Psoas muscle (tissue), 8 donors: ENCODE results near the gene PCDHGA5. TPM values are rescaled to one million over a fixed set of nuclear protein-coding genes. Genes with fewer than 3 reads are reported as not detected.

Source experiments
- ATAC-seq, 4 donors: fragments of 200-7000 bp; cut with Tn5 transposase; one replicate each; pipeline ENCODE4 v1.9.1; 2020; ENCODE audit warnings: moderate library complexity in 3 of 4, mild to moderate bottlenecking in 2 of 4
- DNase-seq, 2 donors: peaks; one replicate each; pipeline ENCODE4 v3.0.0-alpha.2; 2020
- H3K27ac ChIP-seq: fragments of 200-600 bp; one replicate; pipeline ENCODE4 v1.8.0; 2022
- H3K27me3 ChIP-seq, 3 donors: fragments of 200-600 bp in 1 of 3; one replicate each; pipeline versions ENCODE4 v1.6.1 to v1.8.0; 2013 to 2022; ENCODE audit warnings: low read length in 2 of 3, mild to moderate bottlenecking in 2 of 3, moderate library complexity in 1 of 3; ENCODE audit not compliant: insufficient read depth in 3 of 3
- H3K36me3 ChIP-seq, 2 donors: fragments of 200-600 bp in 1 of 2; one replicate each; pipeline versions ENCODE4 v1.6.1 to v1.8.0; 2013 to 2022; ENCODE audit warnings: low read depth in 1 of 2, mild to moderate bottlenecking in 1 of 2, moderate library complexity in 1 of 2; ENCODE audit not compliant: insufficient read depth in 1 of 2
- H3K4me1 ChIP-seq: fragments of 200-600 bp; one replicate; pipeline ENCODE4 v1.8.0; 2022
- H3K4me3 ChIP-seq: fragments of 200-600 bp; one replicate; pipeline ENCODE4 v1.8.0; 2022; ENCODE audit warnings: mild to moderate bottlenecking
- H3K9me3 ChIP-seq: fragments of 200-600 bp; one replicate; pipeline ENCODE4 v1.8.0; 2022
- WGBS, 3 donors: extraction: QIAGEN DNeasy Blood & Tissue Kit; methylation state at CpG; one replicate each; pipeline versions ENCODE4 v1.1.6 to v1.1.7; 2013; 5-methylcytosine and 5-hydroxymethylcytosine counted together
- intact Hi-C, 2 donors: fragments of 100-400 bp; cut with DNase I; formaldehyde crosslinking; loops; one replicate each; pipeline versions ENCODE4 v1.11.0 to v1.14.2; 2022
- polyA plus RNA-seq, 3 donors: library from polyadenylated mRNA; stranded (reverse); fragments of 200-250 nt; gene quantifications; one replicate each; pipeline ENCODE4 v1.2.3, GENCODE V29; 2013
- total RNA-seq, 4 donors: library from RNA; stranded (reverse); fragmentation: NEBNext Ultra II Directional in 2 of 4; extraction: Animal tissue kit (Norgen Biotek cat#: 25700) in 2 of 4; gene quantifications; one replicate each; pipeline versions ENCODE4 v1.2.1 to v1.2.4, GENCODE V29; 2021 to 2023
- TF ChIP-seq, protein P1 (sequence below): fragments of 200-600 bp; IDR thresholded peaks from one replicate; pipeline ENCODE4 v1.8.0; 2022; ENCODE audit warnings: antibody characterized with exemption
- donor health status: healthy with polysubstance abuse.
- donor health status: DM: no; HTN: no; CAD: no; lungs with moderate emphysema.
- donor health status: Bipolar disorder and iron deficiency.
- donor health status: healthy.
- donor health status: DM: yes; HTN: yes; CAD: no.
- donor health status: DM: no; HTN: no; CAD: no.
- donor health status: DM: no; HTN: no; CAD: no.
- donor health status: DM: yes; HTN: yes; CAD: no.

The PCDHGA5 gene
- total and polyA plus RNA-seq, 7 donors, result 0.07 to 2.0 (median 0.84) TPM

DNA sequence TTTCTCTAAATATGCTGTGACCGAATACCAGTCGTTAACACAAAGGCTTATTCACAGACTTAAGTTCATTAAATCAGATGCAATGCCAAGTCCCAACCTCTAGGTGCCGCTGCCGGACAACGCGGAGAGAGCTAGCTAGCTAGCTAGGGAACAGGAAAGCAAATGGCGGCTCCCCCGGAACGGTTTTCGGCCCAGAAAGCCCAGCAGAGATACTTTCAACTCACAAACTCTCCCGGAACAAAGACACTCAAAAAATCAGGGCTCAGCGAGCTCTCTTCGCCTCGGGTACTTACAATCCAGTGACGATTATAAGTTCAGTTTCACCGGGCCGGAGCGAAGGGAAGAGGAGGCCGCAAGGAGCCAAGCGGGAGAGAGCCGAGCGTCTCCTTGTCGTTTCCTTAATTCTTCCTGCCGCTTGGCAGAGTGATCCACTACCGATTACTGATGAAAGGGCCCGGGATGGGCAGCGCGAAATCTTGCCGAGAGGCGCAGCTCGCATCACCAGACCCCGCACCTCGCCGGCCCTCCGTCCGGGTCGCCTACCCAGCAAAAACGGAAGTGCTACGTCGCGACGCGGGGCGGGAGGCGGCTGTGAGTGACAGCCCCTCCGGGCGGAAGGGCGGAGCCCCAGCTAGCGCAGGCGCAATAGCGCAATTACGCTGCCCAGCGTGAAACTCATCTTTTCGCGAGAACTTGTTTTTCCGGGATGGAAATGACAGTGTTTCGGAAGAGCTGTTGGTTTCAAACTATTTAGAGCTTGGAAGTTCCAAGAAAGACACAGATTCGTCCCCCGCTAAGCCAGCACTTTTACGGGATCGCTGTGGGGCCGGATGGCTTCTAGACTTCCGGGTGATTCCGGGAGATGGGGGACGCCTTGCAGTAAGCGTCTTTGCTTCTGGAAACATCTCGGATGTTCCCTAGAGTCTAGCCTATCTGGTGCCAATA is 43.5 kb upstream of the PCDHGA5 start, which contains the start of gene TAF7:
Gene TAF7 (minus strand): TSS at position 560 of the 945 bp plus-strand sequence. CDS start 740 bp downstream, outside the sequence.
- DNase-seq (peak; percentile 91 to 97), ATAC-seq (peak; percentile 96 to 99 (median 98))
- 1% methylated on average over 67 of the region's 67 CpGs for WGBS, 3 donors
- intact Hi-C loops, result loop anchor here in 1 of 2 donors (5.0 to 10.0 kb wide), 2 partner anchors 196 to 237 kb away; partner anchors contain the start of gene PCDHB4
- Histone ChIP-seq H3K27ac (peak within 1 kb of the TSS; percentile 98), H3K9me3 (peaks cover 48% of the 10 kb centered on the region), H3K4me3 (peak within 1 kb of the TSS; percentile 81), H3K36me3 (peaks cover 9 to 27% of the 10 kb centered on the region in 2 donors), H3K4me1 (peaks cover 17% of the 10 kb centered on the region), H3K27me3 (no peaks in the 10 kb centered on the region)
- TF ChIP-seq, protein P1, sequence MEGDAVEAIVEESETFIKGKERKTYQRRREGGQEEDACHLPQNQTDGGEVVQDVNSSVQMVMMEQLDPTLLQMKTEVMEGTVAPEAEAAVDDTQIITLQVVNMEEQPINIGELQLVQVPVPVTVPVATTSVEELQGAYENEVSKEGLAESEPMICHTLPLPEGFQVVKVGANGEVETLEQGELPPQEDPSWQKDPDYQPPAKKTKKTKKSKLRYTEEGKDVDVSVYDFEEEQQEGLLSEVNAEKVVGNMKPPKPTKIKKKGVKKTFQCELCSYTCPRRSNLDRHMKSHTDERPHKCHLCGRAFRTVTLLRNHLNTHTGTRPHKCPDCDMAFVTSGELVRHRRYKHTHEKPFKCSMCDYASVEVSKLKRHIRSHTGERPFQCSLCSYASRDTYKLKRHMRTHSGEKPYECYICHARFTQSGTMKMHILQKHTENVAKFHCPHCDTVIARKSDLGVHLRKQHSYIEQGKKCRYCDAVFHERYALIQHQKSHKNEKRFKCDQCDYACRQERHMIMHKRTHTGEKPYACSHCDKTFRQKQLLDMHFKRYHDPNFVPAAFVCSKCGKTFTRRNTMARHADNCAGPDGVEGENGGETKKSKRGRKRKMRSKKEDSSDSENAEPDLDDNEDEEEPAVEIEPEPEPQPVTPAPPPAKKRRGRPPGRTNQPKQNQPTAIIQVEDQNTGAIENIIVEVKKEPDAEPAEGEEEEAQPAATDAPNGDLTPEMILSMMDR, result peak; percentile 89

DNA sequence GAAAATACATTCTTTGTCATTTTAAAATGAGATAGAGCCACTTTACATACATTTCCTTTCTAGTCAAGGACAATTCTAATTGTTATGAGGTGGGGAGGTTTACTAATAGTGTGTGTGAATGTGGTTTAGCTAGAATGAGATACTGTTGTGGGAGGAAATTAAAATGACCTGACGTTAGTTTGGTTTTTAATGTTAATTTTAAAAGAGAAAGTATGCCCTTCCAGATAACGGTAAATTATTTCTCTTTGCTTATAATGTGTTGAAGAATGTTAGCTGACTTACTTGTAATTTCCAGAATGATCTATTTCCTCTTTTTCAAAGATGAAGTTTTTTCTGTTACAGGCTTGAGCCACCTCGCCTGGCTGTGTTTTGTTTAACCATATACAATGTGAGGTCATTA is 41.7 kb upstream of the PCDHGA5 start:
- TF ChIP-seq, protein P1, result no peak
- peaks cover 17% of the 10 kb centered on the region for H3K4me1 ChIP-seq
- intact Hi-C loops, result loop anchor here in 1 of 2 donors (5.0 to 10.0 kb wide), 2 partner anchors 197 to 235 kb away; partner anchors contain the start of gene PCDHB4
- H3K27ac ChIP-seq, result no peak overlapping the region
- no peak for ATAC-seq
- no peak overlapping the region for H3K4me3 ChIP-seq
- H3K9me3 ChIP-seq, result peaks cover 32% of the 10 kb centered on the region
- DNase-seq, result no peak
- peaks cover 7 to 17% of the 10 kb centered on the region in 2 donors for H3K36me3 ChIP-seq
- 94 to 95% (median 94%) methylated on average over 3 of the region's 3 CpGs for WGBS, 3 donors
- H3K27me3 ChIP-seq, result no peaks in the 10 kb centered on the region

DNA sequence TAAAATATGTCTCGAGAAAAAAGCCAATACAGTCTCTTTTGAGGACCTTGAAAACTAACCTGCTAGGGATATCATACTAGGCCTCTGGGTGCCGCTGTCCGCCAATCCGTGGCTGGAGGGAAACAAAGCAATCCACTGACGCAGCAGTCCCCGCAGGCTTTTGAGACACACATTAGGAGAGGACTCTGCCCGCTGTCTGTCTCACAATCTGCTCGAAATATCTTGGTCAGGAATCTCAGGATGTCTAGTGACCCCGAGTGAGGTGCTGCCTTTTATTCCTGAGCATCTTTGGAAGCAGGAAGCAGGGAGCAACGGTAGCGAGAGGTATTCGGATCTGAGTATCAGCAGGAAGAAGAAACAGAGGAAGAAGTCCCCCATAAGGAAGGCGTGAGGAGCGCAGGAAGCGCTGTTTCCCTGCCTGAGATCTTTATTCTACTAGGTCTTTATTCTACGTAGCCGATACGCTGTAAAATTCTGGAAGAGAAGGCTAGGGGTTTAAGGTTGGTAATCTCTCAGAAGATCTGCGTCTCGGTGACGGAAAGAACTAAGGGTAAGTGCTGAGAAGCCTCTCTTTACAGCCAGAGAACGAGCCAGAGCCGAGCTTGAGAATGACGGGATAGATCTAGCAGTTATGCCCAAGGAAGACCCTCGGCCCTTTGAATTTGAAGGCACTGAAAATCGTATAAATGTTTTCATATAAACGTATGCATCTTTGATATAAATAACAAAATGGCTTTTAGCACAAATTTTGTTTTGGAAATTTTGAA is 37.7 kb upstream of the PCDHGA5 start:
- H3K9me3 ChIP-seq, result peaks cover 10% of the 10 kb centered on the region
- no peaks in the 10 kb centered on the region for H3K36me3 ChIP-seq
- H3K4me3 ChIP-seq, result peak overlapping the region; percentile 70
- H3K27me3 ChIP-seq, result no peaks in the 10 kb centered on the region
- WGBS, 3 donors, result 5 to 10% (median 9%) methylated on average over 27 of the region's 27 CpGs
- peak overlapping the region; percentile 85 for H3K27ac ChIP-seq
- ATAC-seq (peak; percentile 89 to 97 (median 94)), DNase-seq (peak; percentile 74 to 83)
- TF ChIP-seq, protein P1, result peak; percentile 58
- H3K4me1 ChIP-seq, result peaks cover 4% of the 10 kb centered on the region
- intact Hi-C loops, result loop anchor here in 1 of 2 donors (10.0 kb wide), 1 partner anchor 201 kb away; the partner anchor contains the start of gene PCDHB4

DNA sequence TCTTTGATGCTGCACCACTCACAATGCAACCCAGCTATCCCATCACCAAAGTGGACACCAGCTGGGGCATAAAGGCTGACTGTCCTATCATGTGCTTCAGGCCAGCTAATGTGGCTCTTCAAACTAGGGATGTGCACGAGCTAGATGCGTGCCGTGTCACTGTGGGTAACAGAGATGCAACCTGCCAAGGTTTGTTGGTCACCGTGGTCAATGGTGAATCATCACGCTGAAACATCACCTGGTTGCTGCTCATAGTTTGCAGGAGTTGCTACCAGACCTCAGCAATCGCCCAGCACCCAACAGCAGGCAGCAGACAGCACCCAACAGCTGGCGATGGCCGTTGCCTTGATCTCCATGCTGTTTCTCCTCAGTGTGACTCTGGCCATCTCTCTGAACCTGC is 35.7 kb upstream of the PCDHGA5 start:
- H3K27me3 ChIP-seq, result peaks cover 0 to 6% (median 5%) of the 10 kb centered on the region in 3 donors
- H3K4me1 ChIP-seq, result no peaks in the 10 kb centered on the region
- H3K27ac ChIP-seq, result no peak overlapping the region
- peak in 2 of 4 donors; percentile 26 to 36 for ATAC-seq
- DNase-seq, result no peak
- H3K9me3 ChIP-seq, result peaks cover 4% of the 10 kb centered on the region
- TF ChIP-seq, protein P1, result no peak
- WGBS, 3 donors, result 82 to 83% (median 83%) methylated on average over 8 of the region's 8 CpGs
- intact Hi-C loops, result loop anchor here in 1 of 2 donors (10.0 kb wide), 1 partner anchor 203 kb away; the partner anchor contains the start of gene PCDHB4
- H3K36me3 ChIP-seq, result no peaks in the 10 kb centered on the region
- no peak overlapping the region for H3K4me3 ChIP-seq
